ENCODE data around the gene COMMD3.

The COMMD3 gene

GRCh38 chr10:22333167-22333974, 17.2 kb downstream of the COMMD3 start:
- Histone ChIP-seq H3K4me1 (ENCODE audit: control insufficient read depth, insufficient read depth, low read length) (peaks cover 25% of the 10 kb centered on the region), H3K9me3 (ENCODE audit: control insufficient read depth, low read length) (peaks cover 5% of the 10 kb centered on the region), H3K27me3 (ENCODE audit: control insufficient read depth, insufficient read depth, low read length) (peaks cover 56% of the 10 kb centered on the region), H3K4me3 (ENCODE audit: low read length) (no peak overlapping the region), H3K36me3 (ENCODE audit: control insufficient read depth, insufficient read depth, low read length) (no peaks in the 10 kb centered on the region), H3K9ac (ENCODE audit: low read length) (no peak overlapping the region)

GRCh38 chr10:22333975-22334282, 17.7 kb downstream of the COMMD3 start:
- no peak overlapping the region for H3K4me3 ChIP-seq (ENCODE audit: low read length)
- H3K9ac ChIP-seq (ENCODE audit: low read length) = no peak overlapping the region
- H3K27me3 ChIP-seq (ENCODE audit: control insufficient read depth, insufficient read depth, low read length) = peaks cover 61% of the 10 kb centered on the region

GRCh38 chr10:22334414-22335172, 18.4 kb downstream of the COMMD3 start:
- Histone ChIP-seq H3K9ac (ENCODE audit: low read length) (peak overlapping the region; percentile 68), H3K27me3 (ENCODE audit: control insufficient read depth, insufficient read depth, low read length) (peaks cover 68% of the 10 kb centered on the region), H3K9me3 (ENCODE audit: control insufficient read depth, low read length) (peaks cover 5% of the 10 kb centered on the region), H3K36me3 (ENCODE audit: control insufficient read depth, insufficient read depth, low read length) (no peaks in the 10 kb centered on the region), H3K4me1 (ENCODE audit: control insufficient read depth, insufficient read depth, low read length) (peaks cover 25% of the 10 kb centered on the region), H3K4me3 (ENCODE audit: low read length) (peak overlapping the region; percentile 44)

More at GRCh38 chr10:22333975-22334282, 17.7 kb downstream of the COMMD3 start:
- no peaks in the 10 kb centered on the region for H3K36me3 ChIP-seq (ENCODE audit: control insufficient read depth, insufficient read depth, low read length)
- H3K9me3 ChIP-seq (ENCODE audit: control insufficient read depth, low read length) = peaks cover 5% of the 10 kb centered on the region
- peaks cover 25% of the 10 kb centered on the region for H3K4me1 ChIP-seq (ENCODE audit: control insufficient read depth, insufficient read depth, low read length)

- peaks cover 25% of the 10 kb centered on the region for H3K4me1 ChIP-seq (ENCODE audit: control insufficient read depth, insufficient read depth, low read length)
- peak overlapping the region; percentile 68 for H3K9ac ChIP-seq (ENCODE audit: low read length)
- H3K36me3 ChIP-seq (ENCODE audit: control insufficient read depth, insufficient read depth, low read length) = no peaks in the 10 kb centered on the region
- H3K4me3 ChIP-seq (ENCODE audit: low read length) = peak overlapping the region; percentile 44
- H3K27me3 ChIP-seq (ENCODE audit: control insufficient read depth, insufficient read depth, low read length) = peaks cover 72% of the 10 kb centered on the region
- H3K9me3 ChIP-seq (ENCODE audit: control insufficient read depth, low read length) = peaks cover 5% of the 10 kb centered on the region
Measured at GRCh38 chr10:22335173-22335933, 19.2 kb downstream of the COMMD3 start.

- Histone ChIP-seq H3K9ac (ENCODE audit: low read length) (no peak overlapping the region), H3K4me1 (ENCODE audit: control insufficient read depth, insufficient read depth, low read length) (peaks cover 32% of the 10 kb centered on the region), H3K4me3 (ENCODE audit: low read length) (no peak overlapping the region), H3K9me3 (ENCODE audit: control insufficient read depth, low read length) (peaks cover 5% of the 10 kb centered on the region), H3K27me3 (ENCODE audit: control insufficient read depth, insufficient read depth, low read length) (peaks cover 91% of the 10 kb centered on the region), H3K36me3 (ENCODE audit: control insufficient read depth, insufficient read depth, low read length) (no peaks in the 10 kb centered on the region)
Measured at GRCh38 chr10:22338185-22338900, 22.2 kb downstream of the COMMD3 start.

GRCh38 chr10:22338931-22339330, 22.7 kb downstream of the COMMD3 start:
- no peaks in the 10 kb centered on the region for H3K36me3 ChIP-seq (ENCODE audit: control insufficient read depth, insufficient read depth, low read length)
- peaks cover 91% of the 10 kb centered on the region for H3K27me3 ChIP-seq (ENCODE audit: control insufficient read depth, insufficient read depth, low read length)
- no peak overlapping the region for H3K4me3 ChIP-seq (ENCODE audit: low read length)
- H3K4me1 ChIP-seq (ENCODE audit: control insufficient read depth, insufficient read depth, low read length) = peaks cover 32% of the 10 kb centered on the region
- H3K9me3 ChIP-seq (ENCODE audit: control insufficient read depth, low read length) = peaks cover 5% of the 10 kb centered on the region
- no peak overlapping the region for H3K9ac ChIP-seq (ENCODE audit: low read length)

- H3K27me3 ChIP-seq (ENCODE audit: control insufficient read depth, insufficient read depth, low read length) = peaks cover 91% of the 10 kb centered on the region
- H3K9me3 ChIP-seq (ENCODE audit: control insufficient read depth, low read length) = peaks cover 5% of the 10 kb centered on the region
- H3K4me3 ChIP-seq (ENCODE audit: low read length) = peak overlapping the region; percentile 57
- H3K9ac ChIP-seq (ENCODE audit: low read length) = peak overlapping the region; percentile 87
- H3K4me1 ChIP-seq (ENCODE audit: control insufficient read depth, insufficient read depth, low read length) = peaks cover 24% of the 10 kb centered on the region
- H3K36me3 ChIP-seq (ENCODE audit: control insufficient read depth, insufficient read depth, low read length) = no peaks in the 10 kb centered on the region
Measured at GRCh38 chr10:22339761-22340328, 23.7 kb downstream of the COMMD3 start.

- peaks cover 4% of the 10 kb centered on the region for H3K9me3 ChIP-seq (ENCODE audit: control insufficient read depth, low read length)
- peaks cover 91% of the 10 kb centered on the region for H3K27me3 ChIP-seq (ENCODE audit: control insufficient read depth, insufficient read depth, low read length)
Measured at GRCh38 chr10:22340329-22341189, 24.4 kb downstream of the COMMD3 start.

GRCh38 chr10:22341190-22341925, 25.2 kb downstream of the COMMD3 start:
- H3K27me3 ChIP-seq (ENCODE audit: control insufficient read depth, insufficient read depth, low read length) = peaks cover 90% of the 10 kb centered on the region
- peaks cover 13% of the 10 kb centered on the region for H3K4me1 ChIP-seq (ENCODE audit: control insufficient read depth, insufficient read depth, low read length)
- H3K9ac ChIP-seq (ENCODE audit: low read length) = peak overlapping the region; percentile 87
- no peaks in the 10 kb centered on the region for H3K36me3 ChIP-seq (ENCODE audit: control insufficient read depth, insufficient read depth, low read length)
- no peaks in the 10 kb centered on the region for H3K9me3 ChIP-seq (ENCODE audit: control insufficient read depth, low read length)
- H3K4me3 ChIP-seq (ENCODE audit: low read length) = peak overlapping the region; percentile 43

More at GRCh38 chr10:22340329-22341189, 24.4 kb downstream of the COMMD3 start:
- Histone ChIP-seq H3K36me3 (ENCODE audit: control insufficient read depth, insufficient read depth, low read length) (no peaks in the 10 kb centered on the region), H3K4me1 (ENCODE audit: control insufficient read depth, insufficient read depth, low read length) (peaks cover 21% of the 10 kb centered on the region), H3K4me3 (ENCODE audit: low read length) (peak overlapping the region; percentile 57), H3K9ac (ENCODE audit: low read length) (peak overlapping the region; percentile 87)

- peaks cover 86% of the 10 kb centered on the region for H3K27me3 ChIP-seq (ENCODE audit: control insufficient read depth, insufficient read depth, low read length)
- H3K4me1 ChIP-seq (ENCODE audit: control insufficient read depth, insufficient read depth, low read length) = peaks cover 8% of the 10 kb centered on the region
- H3K9ac ChIP-seq (ENCODE audit: low read length) = no peak overlapping the region
- no peak overlapping the region for H3K4me3 ChIP-seq (ENCODE audit: low read length)
- no peaks in the 10 kb centered on the region for H3K36me3 ChIP-seq (ENCODE audit: control insufficient read depth, insufficient read depth, low read length)
- no peaks in the 10 kb centered on the region for H3K9me3 ChIP-seq (ENCODE audit: control insufficient read depth, low read length)
Measured at GRCh38 chr10:22341926-22342196, 25.7 kb downstream of the COMMD3 start.

All from mucosa of stomach (tissue), 1 donor.